IMR-90 (cell line): ENCODE measurements around the gene SRMS. TPM values are rescaled to one million over a fixed set of nuclear protein-coding genes. Genes with fewer than 3 reads are reported as not detected.

Source experiments
- ATAC-seq: fragments of 200-7000 bp; cut with Tn5 transposase; 2 replicates; pipeline ENCODE4 v1.9.1; 2020; ENCODE audit warnings: low read depth, mild to moderate bottlenecking, moderate library complexity
- BruUV-seq: library from RNA; stranded (reverse); fragments of 400-500 nt; replicated peaks from 2 replicates; lab custom pipeline; 2021; lab: Mats Ljungman, UMichigan
- CTCF ChIA-PET: fragments of 300-600 bp; formaldehyde crosslinking; extraction: SDS; loops from one replicate; lab custom pipeline; 2021; ENCODE audit warnings: antibody characterized with exemption; lab: Yijun Ruan, JAX
- POLR2A ChIA-PET: fragments of 300-600 bp; sonication (Branson Sonifier 250); formaldehyde crosslinking; loops from one replicate; lab custom pipeline; 2022; ENCODE audit warnings: antibody characterized with exemption; ENCODE audit not compliant: unreplicated experiment; lab: Charles Lee
- DNase-seq: peaks from one replicate; pipeline ENCODE4 v3.0.0; 2013
- H2AFZ ChIP-seq: replicated peaks from 2 replicates; pipeline ENCODE3; 2013; ENCODE audit warnings: low read length, mild to moderate bottlenecking; ENCODE audit not compliant: poor library complexity
- H2AK5ac ChIP-seq: 2 replicates; pipeline ENCODE4 v1.6.1; 2013; ENCODE audit warnings: low read depth, low read length, inconsistent platforms
- H2AK9ac ChIP-seq: replicated peaks from 2 replicates; pipeline ENCODE3; 2013; ENCODE audit warnings: mild to moderate bottlenecking, low read depth, low read length, moderate library complexity; ENCODE audit not compliant: poor library complexity
- H2BK120ac ChIP-seq: 2 replicates; pipeline ENCODE4 v1.6.1; 2013; ENCODE audit warnings: low read depth, low read length, inconsistent platforms
- H2BK15ac ChIP-seq: 3 replicates; pipeline ENCODE4 v1.6.1; 2013; ENCODE audit warnings: low read depth, low read length, inconsistent platforms
- H2BK20ac ChIP-seq: 2 replicates; pipeline ENCODE4 v1.6.1; 2013; ENCODE audit warnings: low read depth, mild to moderate bottlenecking, inconsistent platforms, low read length, moderate library complexity
- H2BK5ac ChIP-seq: 2 replicates; pipeline ENCODE4 v1.6.1; 2013; ENCODE audit warnings: mild to moderate bottlenecking, low read depth, low read length, inconsistent platforms; ENCODE audit not compliant: poor library complexity, severe bottlenecking
- H3K14ac ChIP-seq: replicated peaks from 2 replicates; pipeline ENCODE4 v1.6.1; 2013; ENCODE audit warnings: low read depth, low read length, inconsistent platforms
- H3K18ac ChIP-seq: 2 replicates; pipeline ENCODE4 v1.6.1; 2013; ENCODE audit warnings: low read depth, low read length, control low read depth
- H3K23ac ChIP-seq: 2 replicates; pipeline ENCODE4 v1.6.1; 2013; ENCODE audit warnings: low read depth, low read length, inconsistent platforms
- H3K27ac ChIP-seq: 2 replicates; pipeline ENCODE4 v1.5.1; 2013; ENCODE audit warnings: mild to moderate bottlenecking, control low read depth, low read length; ENCODE audit not compliant: insufficient read depth
- H3K27me3 ChIP-seq: 2 replicates; pipeline ENCODE4 v1.6.1; 2013; ENCODE audit warnings: low read length; ENCODE audit not compliant: control insufficient read depth, insufficient read depth
- H3K36me3 ChIP-seq: 2 replicates; pipeline ENCODE4 v1.6.1; 2013; ENCODE audit warnings: low read length, mixed read lengths; ENCODE audit not compliant: control insufficient read depth, insufficient read depth
- H3K4ac ChIP-seq: 2 replicates; pipeline ENCODE4 v1.6.1; 2013; ENCODE audit warnings: low read depth, low read length, inconsistent platforms
- H3K4me1 ChIP-seq: 2 replicates; pipeline ENCODE4 v1.6.1; 2013; ENCODE audit warnings: low read length, mixed read lengths; ENCODE audit not compliant: control insufficient read depth, insufficient read depth
- H3K4me2 ChIP-seq: 2 replicates; pipeline ENCODE4 v1.6.1; 2013; ENCODE audit warnings: low read depth, mild to moderate bottlenecking, control low read depth, low read length, moderate library complexity
- H3K4me3 ChIP-seq: 2 replicates; pipeline ENCODE4 v1.5.1; 2013; ENCODE audit warnings: low read depth, mild to moderate bottlenecking, control low read depth, low read length, moderate library complexity; ENCODE audit not compliant: insufficient read depth
- H3K56ac ChIP-seq: 2 replicates; pipeline ENCODE4 v1.6.1; 2013; ENCODE audit warnings: low read length, inconsistent platforms; ENCODE audit not compliant: insufficient read depth; ENCODE audit errors: extremely low read depth
- H3K79me1 ChIP-seq, 2 experiments: 2 replicates each; pipeline ENCODE4 v1.6.1; 2013; ENCODE audit warnings: low read length in 2 of 2, inconsistent platforms in 1 of 2, low read depth in 1 of 2
- H3K9ac ChIP-seq: 2 replicates; pipeline ENCODE4 v1.6.1; 2013; ENCODE audit warnings: low read depth, low read length, control low read depth
- H3K9me1 ChIP-seq: 2 replicates; pipeline ENCODE4 v1.6.1; 2013; ENCODE audit warnings: low read length, inconsistent platforms; ENCODE audit not compliant: insufficient read depth
- H3K9me3 ChIP-seq: 2 replicates; pipeline ENCODE4 v1.6.1; 2013; ENCODE audit warnings: low read length; ENCODE audit not compliant: control insufficient read depth, insufficient read depth
- H4K20me1 ChIP-seq: 2 replicates; pipeline ENCODE4 v1.6.1; 2013; ENCODE audit warnings: low read length, inconsistent platforms; ENCODE audit not compliant: insufficient read depth
- H4K5ac ChIP-seq: 2 replicates; pipeline ENCODE4 v1.6.1; 2013; ENCODE audit warnings: mild to moderate bottlenecking, low read depth, low read length, control low read depth
- H4K8ac ChIP-seq, 2 experiments: 2 replicates each; pipeline ENCODE4 v1.6.1; 2013; ENCODE audit warnings: low read depth in 2 of 2, low read length in 2 of 2, control low read depth in 1 of 2, inconsistent platforms in 1 of 2
- H4K91ac ChIP-seq: 2 replicates; pipeline ENCODE4 v1.6.1; 2013; ENCODE audit warnings: low read depth, low read length, inconsistent platforms; ENCODE audit not compliant: insufficient read depth
- BHLHE40 ChIP-seq: fragments of 150-350 bp; IDR thresholded peaks from 2 replicates; pipeline ENCODE4 v1.6.1; 2016; ENCODE audit warnings: mild to moderate bottlenecking, low read depth, low read length
- CEBPB ChIP-seq: IDR thresholded peaks from 2 replicates; pipeline ENCODE4 v1.6.1; 2012; ENCODE audit warnings: low read depth, low read length, improper control_type of control experiment
- CHD1 ChIP-seq: IDR thresholded peaks from 2 replicates; pipeline ENCODE4 v1.6.1; 2012; ENCODE audit warnings: low read depth, low read length, improper control_type of control experiment
- MAFK ChIP-seq: IDR thresholded peaks from 2 replicates; pipeline ENCODE4 v1.6.1; 2012; ENCODE audit warnings: low read depth, low read length, improper control_type of control experiment
- MXI1 ChIP-seq: IDR thresholded peaks from 2 replicates; pipeline ENCODE4 v1.6.1; 2012; ENCODE audit warnings: low read depth, mild to moderate bottlenecking, low read length, moderate library complexity, borderline replicate concordance
- NFE2L2 ChIP-seq: fragments of 150-350 bp; IDR thresholded peaks from 2 replicates; pipeline ENCODE4 v1.6.1; 2016; ENCODE audit warnings: low read depth, mild to moderate bottlenecking, low read length
- POLR2A ChIP-seq: IDR thresholded peaks from 2 replicates; pipeline ENCODE4 v1.6.1; 2012; ENCODE audit warnings: mild to moderate bottlenecking, low read depth, low read length
- RAD21 ChIP-seq: IDR thresholded peaks from 2 replicates; pipeline ENCODE4 v1.6.1; 2012; ENCODE audit warnings: low read length, improper control_type of control experiment
- RCOR1 ChIP-seq: IDR thresholded peaks from 2 replicates; pipeline ENCODE4 v1.6.1; 2012; ENCODE audit warnings: mild to moderate bottlenecking, low read length, improper control_type of control experiment; ENCODE audit not compliant: insufficient replicate concordance
- SMC3 ChIP-seq: fragments of 150-350 bp; IDR thresholded peaks from 2 replicates; pipeline ENCODE4 v1.6.1; 2016; ENCODE audit warnings: low read depth, mild to moderate bottlenecking, antibody characterized with exemption, low read length, moderate library complexity
- WGBS, 2 experiments: methylation state at CpG; one replicate each; pipeline versions ENCODE4 v1.1.5 to v1.1.7; 2013; ENCODE audit warnings: missing lambda C conversion rate in 2 of 2; ENCODE audit not compliant: insufficient read length in 1 of 2; ENCODE audit errors: extremely low coverage in 2 of 2; 5-methylcytosine and 5-hydroxymethylcytosine counted together
- dilution Hi-C: fragments of 300-500 bp; cut with HindIII; formaldehyde crosslinking; loops from one replicate; pipeline ENCODE4 v1.14.3; 2018; ENCODE audit warnings: low sequenced_read_pairs; ENCODE audit not compliant: unreplicated experiment
- in situ Hi-C: fragments of 300-500 bp; cut with MboI; formaldehyde crosslinking; loops from 3 replicates; pipeline ENCODE4 v1.14.3; 2019; ENCODE audit warnings: low sequenced_read_pairs, inconsistent platforms, mixed read lengths
- intact Hi-C: fragments of 100-400 bp; cut with micrococcal nuclease; formaldehyde crosslinking; loops from 2 replicates; pipeline ENCODE4 v1.10.0; 2022
- polyA plus RNA-seq, 3 experiments: library from polyadenylated mRNA; depleted of rRNA; stranded (reverse); fragments of >200 nt; gene quantifications; 2 replicates each; pipeline ENCODE4 v1.2.3, GENCODE V29; 2012; ENCODE audit warnings: low replicate concordance in 1 of 3
- total RNA-seq: library from RNA; depleted of rRNA; stranded (reverse); fragments of >200 nt; gene quantifications from 2 replicates; pipeline ENCODE4 v1.2.3, GENCODE V29; 2012

Gene SRMS
- total and polyA plus RNA-seq, 2 of the 4 experiments (the other 2 are of a cell fraction), result not detected

DNA sequence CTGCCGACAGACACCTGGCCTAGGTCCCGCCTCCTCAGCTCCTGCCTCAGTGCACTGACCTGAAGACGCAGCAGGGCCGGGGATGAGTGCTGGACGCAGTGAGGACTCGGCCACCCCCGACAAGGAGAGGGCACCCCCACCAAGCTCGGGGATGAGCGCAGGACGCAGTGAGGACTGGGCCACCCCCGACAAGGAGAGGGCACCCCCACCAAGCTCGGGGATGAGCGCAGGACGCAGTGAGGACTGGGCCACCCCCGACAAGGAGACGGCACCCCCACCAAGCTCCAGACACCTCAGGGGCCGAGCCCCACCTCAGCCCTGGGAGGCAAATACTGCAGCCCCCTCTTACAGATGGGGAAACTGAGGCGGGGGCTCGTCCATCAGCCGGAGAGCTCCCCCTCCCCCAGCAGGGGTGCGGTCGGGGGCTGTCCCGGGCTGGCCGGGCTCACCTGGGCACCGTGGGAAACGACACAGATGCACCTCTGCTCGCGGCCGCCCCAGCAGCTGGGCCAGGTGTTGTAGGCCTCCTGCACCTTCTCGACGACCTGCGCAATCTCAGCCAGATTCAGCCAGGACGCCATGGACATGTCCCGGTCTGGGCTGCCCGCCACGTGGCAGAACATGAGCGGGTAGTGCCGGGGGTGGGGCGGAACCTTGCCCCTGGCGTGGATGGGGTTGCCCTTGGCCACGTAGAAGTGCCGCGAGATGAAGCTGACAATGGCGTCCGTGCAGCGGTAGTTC is 19.0 kb upstream of the SRMS start:
- BruUV-seq, result no TSS peak

More for the DNA sequence above, 19.0 kb upstream of the SRMS start:
- in situ Hi-C loops, result no loop called here
- dilution Hi-C loops, result no loop called here
- no peak overlapping the region for H3K23ac ChIP-seq
- H3K4me1 ChIP-seq, result no peaks in the 10 kb centered on the region
- H2BK15ac ChIP-seq, result no peak overlapping the region
- H4K91ac ChIP-seq, result no peak overlapping the region
- no peak overlapping the region for H3K56ac ChIP-seq
- H3K36me3 ChIP-seq, result peaks cover 47% of the 10 kb centered on the region
- H2BK20ac ChIP-seq, result no peak overlapping the region
- H2AFZ ChIP-seq, result no peak overlapping the region
- POLR2A ChIA-PET, result no interaction called here
- no peak overlapping the region for H2AK5ac ChIP-seq
- H3K4me2 ChIP-seq, result no peak overlapping the region
- DNase-seq (no peak), ATAC-seq (no peak)
- H4K20me1 ChIP-seq, result no peaks in the 10 kb centered on the region
- intact Hi-C loops, result no loop called here
- H4K5ac ChIP-seq, result no peak overlapping the region
- CTCF ChIA-PET, result no interaction called here
- H3K9ac ChIP-seq, result no peak overlapping the region
- no peak overlapping the region for H3K14ac ChIP-seq
- peak overlapping the region; percentile 42 for H2AK9ac ChIP-seq
- H3K18ac ChIP-seq, result no peak overlapping the region
- no peak overlapping the region for H2BK5ac ChIP-seq
- no peak overlapping the region for H3K4me3 ChIP-seq
- TF ChIP-seq POLR2A (no peak), MXI1 (no peak), RAD21 (no peak), CEBPB (no peak), SMC3 (no peak), MAFK (no peak), BHLHE40 (no peak), CHD1 (no peak), NFE2L2 (no peak), RCOR1 (no peak)
- H4K8ac ChIP-seq, result no peak overlapping the region
- no peaks in the 10 kb centered on the region for H3K9me3 ChIP-seq
- no peak overlapping the region for H2BK120ac ChIP-seq
- no peak overlapping the region for H3K27ac ChIP-seq
- no peaks in the 10 kb centered on the region for H3K27me3 ChIP-seq
- 91% methylated on average over 30 of the region's 46 CpGs; no CpG with 5 or more reads in 1 of the 2 experiments for whole genome bisulfite sequencing, 2 experiments
- H3K9me1 ChIP-seq, result no peaks in the 10 kb centered on the region
- H3K4ac ChIP-seq, result no peak overlapping the region
- no peaks in the 10 kb centered on the region for H3K79me1 ChIP-seq
